Measurements from ENCODE around the gene MOB3B. TPM values are rescaled to one million over a fixed set of nuclear protein-coding genes. Genes with fewer than 3 reads are reported as not detected.

MOB3B gene
- total RNA-seq, 1 donor from 2014 or later: 1.4 TPM

GRCh38 chr9:27514551-27514950 is 15.1 kb downstream of the MOB3B start:
- DNase-seq (ENCODE audit: low read depth): no peak
- H3K4me3 ChIP-seq (ENCODE audit: low read depth, low read length): no peak overlapping the region
- TF ChIP-seq CTCF (IDR thresholded peaks at IDR 0.05; ENCODE audit: insufficient read depth, low read length, poor library complexity, severe bottlenecking): no peak
- H3K36me3 ChIP-seq (ENCODE audit: control insufficient read depth, insufficient read depth, low read length): no peaks in the 10 kb centered on the region
- no peaks in the 10 kb centered on the region for H3K27me3 ChIP-seq (ENCODE audit: control insufficient read depth, insufficient read depth, low read length)

- no peak for DNase-seq (ENCODE audit: low read depth)
- Histone ChIP-seq H3K36me3 (ENCODE audit: control insufficient read depth, insufficient read depth, low read length) (no peaks in the 10 kb centered on the region), H3K4me3 (ENCODE audit: low read depth, low read length) (no peak overlapping the region), H3K27me3 (ENCODE audit: control insufficient read depth, insufficient read depth, low read length) (no peaks in the 10 kb centered on the region)
- TF ChIP-seq CTCF (IDR thresholded peaks at IDR 0.05; ENCODE audit: insufficient read depth, low read length, poor library complexity, severe bottlenecking): no peak
Observed at GRCh38 chr9:27511771-27512170, 17.8 kb downstream of the MOB3B start.

GRCh38 chr9:27510780-27511179 is 18.8 kb downstream of the MOB3B start:
- TF ChIP-seq CTCF (IDR thresholded peaks at IDR 0.05; ENCODE audit: insufficient read depth, low read length, poor library complexity, severe bottlenecking): no peak
- no peak overlapping the region for H3K4me3 ChIP-seq (ENCODE audit: low read depth, low read length)
- no peak for DNase-seq (ENCODE audit: low read depth)
- no peaks in the 10 kb centered on the region for H3K27me3 ChIP-seq (ENCODE audit: control insufficient read depth, insufficient read depth, low read length)
- H3K36me3 ChIP-seq (ENCODE audit: control insufficient read depth, insufficient read depth, low read length): no peaks in the 10 kb centered on the region

GRCh38 chr9:27506981-27507380 is 22.6 kb downstream of the MOB3B start:
- DNase-seq (ENCODE audit: low read depth): no peak
- H3K36me3 ChIP-seq (ENCODE audit: control insufficient read depth, insufficient read depth, low read length): no peaks in the 10 kb centered on the region
- H3K27me3 ChIP-seq (ENCODE audit: control insufficient read depth, insufficient read depth, low read length): no peaks in the 10 kb centered on the region
- H3K4me3 ChIP-seq (ENCODE audit: low read depth, low read length): no peak overlapping the region
- TF ChIP-seq CTCF (IDR thresholded peaks at IDR 0.05; ENCODE audit: insufficient read depth, low read length, poor library complexity, severe bottlenecking): no peak

GRCh38 chr9:27505744-27506161 is 23.9 kb downstream of the MOB3B start:
- Histone ChIP-seq H3K36me3 (ENCODE audit: control insufficient read depth, insufficient read depth, low read length) (no peaks in the 10 kb centered on the region), H3K4me3 (ENCODE audit: low read depth, low read length) (no peak overlapping the region), H3K27me3 (ENCODE audit: control insufficient read depth, insufficient read depth, low read length) (no peaks in the 10 kb centered on the region)
- TF ChIP-seq CTCF (IDR thresholded peaks at IDR 0.05; ENCODE audit: insufficient read depth, low read length, poor library complexity, severe bottlenecking): no peak
- no peak for DNase-seq (ENCODE audit: low read depth)

- no peak for DNase-seq (ENCODE audit: low read depth)
- no peak for TF ChIP-seq CTCF (IDR thresholded peaks at IDR 0.05; ENCODE audit: insufficient read depth, low read length, poor library complexity, severe bottlenecking)
- H3K27me3 ChIP-seq (ENCODE audit: control insufficient read depth, insufficient read depth, low read length): no peaks in the 10 kb centered on the region
Observed at GRCh38 chr9:27504259-27504658, 25.4 kb downstream of the MOB3B start.

More at GRCh38 chr9:27504259-27504658, 25.4 kb downstream of the MOB3B start:
- H3K36me3 ChIP-seq (ENCODE audit: control insufficient read depth, insufficient read depth, low read length): no peaks in the 10 kb centered on the region
- H3K4me3 ChIP-seq (ENCODE audit: low read depth, low read length): no peak overlapping the region

Measured in kidney epithelial cell (primary cell).